ENCODE results near the gene CTSF. TPM values are rescaled to one million over a fixed set of nuclear protein-coding genes. Genes with fewer than 3 reads are reported as not detected.

CTSF gene
- polyA plus RNA-seq, 1 donor (not counting 4 experiments of a cell fraction or from before 2014, with no cell fraction given), result 3.2 TPM

GRCh38 chr11:66592457-66593302 lies 24.3 kb upstream of the CTSF start, which contains the start of the genes CCDC87 and CCS:
Gene CCDC87 (minus strand): TSS chr11:66593063. CDS start chr11:66593015, 48 bp downstream.
Gene CCS (plus strand): TSS chr11:66593185. CDS start chr11:66593262, 77 bp downstream.
- H3K27ac ChIP-seq (ENCODE audit: control insufficient read depth, insufficient read depth, low read length), result peak within 1 kb of the TSS; percentile 63
- H3K4me2 ChIP-seq (ENCODE audit: control insufficient read depth, extremely low read depth, insufficient read depth, low read depth, low read length), result peak within 1 kb of the TSS; percentile 99
- peak within 1 kb of the TSS; percentile 98 for H2AFZ ChIP-seq (ENCODE audit: control insufficient read depth, low read length)
- no peak for FAIRE-seq
- dilution Hi-C loops (cut with MboI; ENCODE audit: extremely low pct_ligation_motif_present, low sequenced_read_pairs), result no loop called here
- no peaks in the 10 kb centered on the region for H3K27me3 ChIP-seq (ENCODE audit: control insufficient read depth, extremely low read depth, insufficient read depth, low read length)
- H3K9me3 ChIP-seq (ENCODE audit: control insufficient read depth, low read depth, low read length), result no peaks in the 10 kb centered on the region
- peak within 1 kb of the TSS; percentile 82 for H3K9ac ChIP-seq (ENCODE audit: control insufficient read depth, extremely low read depth, insufficient read depth, low read length)
- no peaks in the 10 kb centered on the region for H4K20me1 ChIP-seq (ENCODE audit: control insufficient read depth, extremely low read depth, insufficient read depth, low read length)
- peaks cover 11% of the 10 kb centered on the region for H3K4me1 ChIP-seq (ENCODE audit: control insufficient read depth, extremely low read depth, insufficient read depth, low read length)
- peak within 1 kb of the TSS; percentile 70 to 81 (median 76) for H3K4me3 ChIP-seq (ENCODE audit: control insufficient read depth in 2 of 3, extremely low read depth in 1 of 3, insufficient read depth in 2 of 3, low read depth in 1 of 3, low read length in 3 of 3)
- no peak for DNase-seq (ENCODE audit: low read depth, low spot score)
- TF ChIP-seq EZH2 (IDR thresholded peaks at IDR 0.05; ENCODE audit: low read length) (no peak), CTCF (optimal IDR thresholded peaks at IDR 0.05 in 1 of 3, IDR thresholded peaks at IDR 0.05 in 1 of 3, conservative IDR thresholded peaks at IDR 0.05 in 1 of 3; ENCODE audit: extremely low read depth in 1 of 3, insufficient read depth in 2 of 3, low read length in 3 of 3) (peak; percentile 60 to 85 (median 61))
- peaks cover 6% of the 10 kb centered on the region for H3K79me2 ChIP-seq (ENCODE audit: control insufficient read depth, insufficient read depth, low read length)
- no peaks in the 10 kb centered on the region for H3K9me1 ChIP-seq (ENCODE audit: control insufficient read depth, extremely low read depth, insufficient read depth, low read length)
- no peaks in the 10 kb centered on the region for H3K36me3 ChIP-seq (ENCODE audit: control insufficient read depth in 2 of 2, extremely low read depth in 1 of 2, insufficient read depth in 2 of 2, low read length in 2 of 2)

- dilution Hi-C loops (cut with MboI; ENCODE audit: extremely low pct_ligation_motif_present, low sequenced_read_pairs), result no loop called here
- no peak for FAIRE-seq
Observed at GRCh38 chr11:66591175-66591574, 22.8 kb upstream of the CTSF start.

More at GRCh38 chr11:66591175-66591574, 22.8 kb upstream of the CTSF start:
- Histone ChIP-seq H3K36me3 (ENCODE audit: control insufficient read depth in 2 of 2, extremely low read depth in 1 of 2, insufficient read depth in 2 of 2, low read length in 2 of 2) (no peaks in the 10 kb centered on the region), H3K9ac (ENCODE audit: control insufficient read depth, extremely low read depth, insufficient read depth, low read length) (no peak overlapping the region), H4K20me1 (ENCODE audit: control insufficient read depth, extremely low read depth, insufficient read depth, low read length) (no peaks in the 10 kb centered on the region), H3K79me2 (ENCODE audit: control insufficient read depth, insufficient read depth, low read length) (peaks cover 6% of the 10 kb centered on the region), H3K9me3 (ENCODE audit: control insufficient read depth, low read depth, low read length) (no peaks in the 10 kb centered on the region), H3K9me1 (ENCODE audit: control insufficient read depth, extremely low read depth, insufficient read depth, low read length) (no peaks in the 10 kb centered on the region), H3K4me1 (ENCODE audit: control insufficient read depth, extremely low read depth, insufficient read depth, low read length) (peaks cover 11% of the 10 kb centered on the region), H3K4me2 (ENCODE audit: control insufficient read depth, extremely low read depth, insufficient read depth, low read depth, low read length) (no peak overlapping the region), H2AFZ (ENCODE audit: control insufficient read depth, low read length) (no peak overlapping the region), H3K27ac (ENCODE audit: control insufficient read depth, insufficient read depth, low read length) (no peak overlapping the region), H3K4me3 (ENCODE audit: control insufficient read depth in 2 of 3, extremely low read depth in 1 of 3, insufficient read depth in 2 of 3, low read depth in 1 of 3, low read length in 3 of 3) (no peak overlapping the region), H3K27me3 (ENCODE audit: control insufficient read depth, extremely low read depth, insufficient read depth, low read length) (no peaks in the 10 kb centered on the region)
- no peak for DNase-seq (ENCODE audit: low read depth, low spot score)
- no peak for TF ChIP-seq EZH2 (IDR thresholded peaks at IDR 0.05; ENCODE audit: low read length)
- TF ChIP-seq CTCF (optimal IDR thresholded peaks at IDR 0.05 in 1 of 3, IDR thresholded peaks at IDR 0.05 in 1 of 3, conservative IDR thresholded peaks at IDR 0.05 in 1 of 3; ENCODE audit: extremely low read depth in 1 of 3, insufficient read depth in 2 of 3, low read length in 3 of 3), result no peak
